Measurements from ENCODE around the gene ROCK2.

Gene ROCK2

GRCh38 chr2:11344342-11344955 lies at the start of gene ROCK2:
ROCK2 (minus strand) TSS chr2:11344636; CDS start chr2:11344136, 500 bp downstream.
- peak; percentile 69 for DNase-seq

DNA sequence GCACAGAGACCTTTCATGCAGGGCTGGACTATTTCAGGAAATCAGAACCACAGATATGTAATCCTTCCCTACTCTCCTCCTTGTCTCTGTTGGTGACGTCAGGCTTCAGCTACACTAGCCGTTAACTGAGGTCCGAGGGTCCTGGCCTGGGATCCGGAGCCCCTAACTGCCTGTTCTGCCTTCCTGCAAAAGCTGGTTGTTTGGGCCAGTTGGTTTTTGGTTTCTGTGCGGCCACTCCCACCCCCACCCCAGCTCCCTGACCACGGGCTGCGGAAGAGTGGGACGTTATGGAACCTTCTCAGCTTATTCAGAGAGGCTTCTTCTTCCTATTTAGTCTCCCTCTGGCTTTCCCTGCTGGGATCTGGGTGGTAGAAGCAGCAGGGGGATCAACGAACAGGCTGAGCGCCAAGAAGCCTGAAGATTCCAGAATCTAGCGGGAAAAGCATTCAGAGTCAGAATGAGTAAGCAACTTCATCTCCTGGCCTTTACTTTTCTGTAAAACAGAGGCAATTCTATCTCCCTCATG lies 49.3 kb upstream of the ROCK2 start:
- DNase-seq: no peak

GRCh38 chr2:11391942-11392266 lies 47.5 kb upstream of the ROCK2 start:
- DNase-seq: no peak

DNA sequence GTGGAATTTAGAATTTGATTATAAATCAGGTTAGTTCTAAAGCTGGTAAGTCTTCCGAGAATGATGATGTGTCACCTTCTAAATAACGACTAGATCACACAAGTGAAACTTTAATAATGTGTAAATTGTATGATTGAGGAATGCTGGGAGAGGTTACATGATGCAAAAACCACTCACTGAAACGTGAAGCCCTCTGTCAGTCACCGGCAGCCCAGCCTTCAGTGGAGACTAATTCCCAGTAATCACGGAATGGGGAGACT lies 45.9 kb upstream of the ROCK2 start:
- DNase-seq: no peak

- no peak for DNase-seq
Measured at GRCh38 chr2:11389551-11390398, 45.3 kb upstream of the ROCK2 start.

- no peak for DNase-seq
Measured at GRCh38 chr2:11389052-11389420, 44.6 kb upstream of the ROCK2 start.

DNA sequence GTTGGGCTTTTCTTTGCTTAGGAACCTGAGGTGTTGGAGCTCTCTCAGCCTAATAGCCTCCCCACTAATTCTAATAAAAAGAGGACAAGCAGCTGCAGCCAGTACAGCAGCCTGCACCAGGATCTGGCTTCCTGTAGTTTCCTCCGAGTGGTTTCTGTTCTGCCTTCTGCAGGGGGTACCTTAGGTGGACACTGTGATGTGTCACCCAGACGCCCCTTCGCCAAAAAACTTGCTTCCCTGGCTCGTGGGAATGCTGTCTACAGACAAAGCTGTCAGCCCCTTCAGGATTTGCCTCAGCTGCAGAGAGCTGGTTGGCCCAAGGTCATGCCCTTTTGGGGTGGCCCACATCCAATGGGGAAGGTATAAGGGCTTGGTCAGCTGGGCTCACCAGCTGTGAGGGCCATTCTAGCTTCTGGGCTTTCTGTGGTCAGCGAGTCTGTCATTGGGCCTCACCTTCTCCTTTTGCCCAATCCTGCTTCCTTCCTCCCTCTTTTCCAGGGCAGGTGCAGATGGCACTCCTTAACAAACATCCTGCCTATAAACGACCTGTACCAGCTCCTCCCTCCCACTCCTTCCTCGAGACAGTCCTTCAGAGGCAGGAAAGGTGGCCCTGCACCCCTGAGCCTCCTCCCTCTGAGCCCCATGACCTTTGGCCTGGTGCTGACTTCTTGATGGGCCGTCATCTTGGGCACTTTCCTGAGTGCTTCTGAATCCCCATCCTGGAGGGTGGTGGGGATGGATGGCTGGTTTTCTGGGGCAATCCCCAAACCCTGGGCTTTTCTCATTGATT lies 44.0 kb upstream of the ROCK2 start:
- no peak for DNase-seq

DNA sequence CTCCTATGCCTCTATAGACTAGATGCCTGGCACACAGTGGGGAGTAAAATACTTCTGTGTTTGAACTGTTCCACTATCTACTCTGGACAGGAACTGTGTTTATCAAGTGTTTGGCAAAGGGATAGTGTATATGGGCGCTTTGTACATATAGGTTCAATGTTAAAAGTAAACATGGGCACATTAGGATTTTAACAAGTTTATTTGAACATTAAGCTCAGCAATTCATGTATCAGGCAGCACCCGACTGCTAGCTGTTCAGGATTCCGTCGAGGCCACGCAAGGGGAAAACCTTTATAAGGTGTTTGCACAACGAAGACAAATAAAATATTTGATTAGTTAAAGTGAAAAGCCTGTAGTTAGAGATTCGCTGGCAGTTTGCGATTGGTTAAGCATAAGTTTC lies 43.4 kb upstream of the ROCK2 start:
- no peak for DNase-seq

DNA sequence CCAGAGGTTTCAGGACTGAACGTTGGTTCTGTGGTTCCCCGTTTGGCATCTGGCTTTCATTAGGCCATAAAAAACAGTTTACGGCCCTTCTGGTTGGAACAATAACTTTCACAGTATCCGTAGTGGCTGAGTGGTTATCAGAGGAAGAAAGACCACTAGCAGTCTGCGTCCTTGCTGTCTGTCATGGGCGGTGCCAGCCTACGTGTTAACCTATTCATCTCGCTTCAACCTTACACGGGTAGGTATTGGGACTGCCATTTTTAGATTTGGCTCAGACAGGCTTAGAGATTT lies 42.6 kb upstream of the ROCK2 start:
- no peak for DNase-seq

DNA sequence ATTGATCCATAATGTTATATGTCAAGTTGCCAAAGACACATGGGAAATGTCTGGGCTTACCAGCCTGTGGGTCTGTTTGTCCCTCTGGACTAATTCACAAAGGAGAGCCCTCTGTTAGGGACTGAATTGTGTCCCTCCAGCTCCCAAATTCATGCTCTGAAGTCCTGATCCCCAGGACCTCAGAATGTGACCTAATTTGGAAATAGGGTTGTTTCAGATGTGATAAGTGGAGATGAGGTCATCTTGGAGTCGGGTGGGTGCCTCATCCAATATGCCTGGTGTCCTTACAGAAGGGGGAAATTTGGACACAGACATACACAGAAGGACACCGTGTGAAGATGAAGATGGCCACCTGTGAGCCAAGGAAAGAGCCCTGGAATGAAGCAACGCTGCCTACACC lies 41.4 kb upstream of the ROCK2 start:
- DNase-seq: no peak

GRCh38 chr2:11385216-11385615 lies 40.8 kb upstream of the ROCK2 start:
- no peak for DNase-seq

DNA sequence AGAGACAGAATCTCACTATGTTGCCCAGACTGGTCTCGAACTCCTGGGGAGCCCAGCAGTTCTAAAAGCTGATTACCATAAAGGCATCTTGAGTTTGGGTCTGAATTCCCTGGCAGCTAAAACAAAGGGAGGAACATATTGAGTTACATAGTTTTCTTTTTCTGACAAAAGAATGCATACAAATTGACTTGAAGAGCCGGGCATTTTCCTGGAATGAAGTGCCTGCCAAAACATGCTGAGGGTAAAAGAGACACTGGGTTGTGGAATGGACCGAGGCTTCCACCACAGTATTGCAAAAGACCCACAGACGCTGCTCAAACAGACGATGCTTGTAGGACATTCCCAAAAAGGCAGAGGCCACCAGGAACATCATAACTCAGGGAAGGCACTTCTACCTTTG lies 35.1 kb upstream of the ROCK2 start:
- DNase-seq: no peak

DNA sequence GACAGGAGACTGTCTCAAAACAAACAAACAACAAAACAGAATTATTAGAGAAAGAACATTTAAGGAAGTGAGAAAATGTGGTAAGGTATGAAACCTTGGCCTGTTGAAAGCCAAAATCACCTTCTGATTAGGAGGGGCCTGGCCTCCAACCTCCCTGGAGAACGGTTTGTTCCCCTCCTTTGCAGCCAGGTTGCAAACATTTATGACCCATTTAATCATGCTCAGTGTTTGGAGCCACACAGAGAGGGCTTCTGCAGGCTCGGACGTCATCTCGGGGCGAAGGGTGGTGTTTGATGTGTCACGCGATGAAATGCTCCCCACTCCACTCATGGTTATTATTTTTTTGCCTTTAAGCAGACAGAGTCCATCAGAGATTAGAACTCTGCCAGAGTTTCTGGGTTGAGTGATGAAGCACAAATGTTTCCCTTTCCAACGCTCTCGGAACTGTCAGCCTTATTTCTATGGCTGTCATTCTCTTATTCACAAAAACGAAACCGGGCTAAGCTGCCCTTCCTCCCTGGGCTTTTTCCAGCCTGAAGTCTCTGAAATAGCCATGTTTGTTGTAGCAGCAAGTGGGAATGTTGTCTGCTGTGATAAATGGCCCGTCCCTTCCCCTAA lies 33.6 kb upstream of the ROCK2 start:
- DNase-seq: no peak

DNA sequence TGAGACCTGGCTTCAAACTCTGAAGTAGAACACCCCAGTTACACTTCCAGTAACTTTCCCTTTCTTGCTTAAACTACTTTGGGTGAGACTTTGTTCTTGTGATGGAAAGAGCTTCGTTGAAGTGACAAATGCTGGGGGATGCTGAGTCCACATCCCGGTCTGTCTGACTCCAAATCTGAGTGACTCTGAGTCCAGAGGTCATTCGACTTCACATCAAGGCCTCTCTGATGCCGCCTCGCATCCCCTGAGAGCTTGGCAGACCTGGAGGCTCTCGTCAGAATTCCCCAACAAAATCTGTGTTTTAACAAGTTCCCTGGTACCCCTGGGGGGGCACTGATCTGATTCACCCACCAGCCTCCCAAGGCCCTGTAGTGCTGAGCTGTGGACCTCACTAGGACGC lies 31.6 kb upstream of the ROCK2 start:
- DNase-seq: no peak

- DNase-seq: no peak
Measured at GRCh38 chr2:11375689-11376027, 31.2 kb upstream of the ROCK2 start.

DNA sequence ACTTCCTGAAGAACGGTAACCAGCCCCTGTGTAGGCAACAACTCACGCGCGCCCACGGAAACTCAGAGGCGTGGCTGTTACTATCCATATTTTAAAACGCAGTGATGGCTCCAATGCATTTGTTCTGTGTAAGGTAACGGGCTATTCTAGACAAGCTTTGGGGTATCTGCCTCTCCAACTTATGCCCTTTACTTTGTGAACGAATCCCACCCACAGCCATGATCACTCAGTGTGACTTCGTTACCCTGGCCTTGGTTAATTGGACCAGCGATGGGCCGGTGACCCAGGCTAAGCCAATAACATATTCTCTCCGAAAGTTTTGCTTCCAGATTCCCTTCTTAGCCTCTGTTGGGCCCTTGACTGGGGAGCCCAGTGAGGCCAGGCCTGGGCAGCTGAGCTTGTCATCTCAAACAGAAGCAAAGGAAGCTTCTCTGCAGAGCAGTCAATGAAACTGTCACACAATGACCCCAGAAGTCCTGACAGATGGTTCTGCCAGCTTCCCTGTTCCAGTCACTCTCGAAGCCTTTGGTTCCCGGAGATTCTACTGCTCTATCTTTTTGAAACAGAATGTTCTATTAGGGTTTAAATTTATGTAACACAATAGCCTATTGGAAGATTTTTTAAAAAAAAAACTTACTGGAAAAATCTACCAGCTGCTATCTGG lies 30.7 kb upstream of the ROCK2 start:
- no peak for DNase-seq

- DNase-seq: no peak
Measured at GRCh38 chr2:11373096-11373495, 28.7 kb upstream of the ROCK2 start.

- DNase-seq: no peak
Measured at GRCh38 chr2:11371092-11371937, 26.9 kb upstream of the ROCK2 start.

- DNase-seq: no peak
Measured at GRCh38 chr2:11370377-11371091, 26.1 kb upstream of the ROCK2 start.

GRCh38 chr2:11368059-11368572 lies 23.7 kb upstream of the ROCK2 start:
- no peak for DNase-seq

GRCh38 chr2:11367170-11367730 lies 22.8 kb upstream of the ROCK2 start:
- no peak for DNase-seq

All from NCI-H1436 (cell line).